ENCODE results near the gene IP6K2. TPM values are rescaled to one million over a fixed set of nuclear protein-coding genes. Genes with fewer than 3 reads are reported as not detected.
"Not testable (repeated sequence)": the region's sequence is repeated elsewhere in the genome, so short reads cannot be mapped to it uniquely, and the experiment has no call there.

Gene IP6K2
- total RNA-seq, 1 donor from 2014 or later, result 37.4 TPM

GRCh38 chr3:48756640-48757039, 39.6 kb upstream of the IP6K2 start:
- DNase-seq (ENCODE audit: low read depth) (no peak), FAIRE-seq (no peak)
- TF ChIP-seq, protein P1, sequence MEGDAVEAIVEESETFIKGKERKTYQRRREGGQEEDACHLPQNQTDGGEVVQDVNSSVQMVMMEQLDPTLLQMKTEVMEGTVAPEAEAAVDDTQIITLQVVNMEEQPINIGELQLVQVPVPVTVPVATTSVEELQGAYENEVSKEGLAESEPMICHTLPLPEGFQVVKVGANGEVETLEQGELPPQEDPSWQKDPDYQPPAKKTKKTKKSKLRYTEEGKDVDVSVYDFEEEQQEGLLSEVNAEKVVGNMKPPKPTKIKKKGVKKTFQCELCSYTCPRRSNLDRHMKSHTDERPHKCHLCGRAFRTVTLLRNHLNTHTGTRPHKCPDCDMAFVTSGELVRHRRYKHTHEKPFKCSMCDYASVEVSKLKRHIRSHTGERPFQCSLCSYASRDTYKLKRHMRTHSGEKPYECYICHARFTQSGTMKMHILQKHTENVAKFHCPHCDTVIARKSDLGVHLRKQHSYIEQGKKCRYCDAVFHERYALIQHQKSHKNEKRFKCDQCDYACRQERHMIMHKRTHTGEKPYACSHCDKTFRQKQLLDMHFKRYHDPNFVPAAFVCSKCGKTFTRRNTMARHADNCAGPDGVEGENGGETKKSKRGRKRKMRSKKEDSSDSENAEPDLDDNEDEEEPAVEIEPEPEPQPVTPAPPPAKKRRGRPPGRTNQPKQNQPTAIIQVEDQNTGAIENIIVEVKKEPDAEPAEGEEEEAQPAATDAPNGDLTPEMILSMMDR (IDR thresholded peaks at IDR 0.05; ENCODE audit: insufficient read depth, low read length, severe bottlenecking), result no peak
- peaks cover 3% of the 10 kb centered on the region for H3K36me3 ChIP-seq (ENCODE audit: control insufficient read depth, insufficient read depth, low read length)
- no peaks in the 10 kb centered on the region for H3K27me3 ChIP-seq (ENCODE audit: control insufficient read depth, insufficient read depth, low read length)
- no peak overlapping the region for H3K4me3 ChIP-seq (ENCODE audit: low read depth, low read length)

- no peak for DNase-seq (ENCODE audit: low read depth)
- TF ChIP-seq, protein P1 (IDR thresholded peaks at IDR 0.05; ENCODE audit: insufficient read depth, low read length, severe bottlenecking), result no peak
- Histone ChIP-seq H3K36me3 (ENCODE audit: control insufficient read depth, insufficient read depth, low read length) (peaks cover 1% of the 10 kb centered on the region), H3K4me3 (ENCODE audit: low read depth, low read length) (no peak overlapping the region), H3K27me3 (ENCODE audit: control insufficient read depth, insufficient read depth, low read length) (no peaks in the 10 kb centered on the region)
- FAIRE-seq, result no peak
Measured at GRCh38 chr3:48750856-48751255, 33.8 kb upstream of the IP6K2 start.

GRCh38 chr3:48748754-48749153, 31.7 kb upstream of the IP6K2 start:
- Histone ChIP-seq H3K27me3 (ENCODE audit: control insufficient read depth, insufficient read depth, low read length) (no peaks in the 10 kb centered on the region), H3K36me3 (ENCODE audit: control insufficient read depth, insufficient read depth, low read length) (peaks cover 2% of the 10 kb centered on the region), H3K4me3 (ENCODE audit: low read depth, low read length) (no peak overlapping the region)
- DNase-seq (ENCODE audit: low read depth) (no peak), FAIRE-seq (no peak)
- TF ChIP-seq, protein P1 (IDR thresholded peaks at IDR 0.05; ENCODE audit: insufficient read depth, low read length, severe bottlenecking), result no peak

DNA sequence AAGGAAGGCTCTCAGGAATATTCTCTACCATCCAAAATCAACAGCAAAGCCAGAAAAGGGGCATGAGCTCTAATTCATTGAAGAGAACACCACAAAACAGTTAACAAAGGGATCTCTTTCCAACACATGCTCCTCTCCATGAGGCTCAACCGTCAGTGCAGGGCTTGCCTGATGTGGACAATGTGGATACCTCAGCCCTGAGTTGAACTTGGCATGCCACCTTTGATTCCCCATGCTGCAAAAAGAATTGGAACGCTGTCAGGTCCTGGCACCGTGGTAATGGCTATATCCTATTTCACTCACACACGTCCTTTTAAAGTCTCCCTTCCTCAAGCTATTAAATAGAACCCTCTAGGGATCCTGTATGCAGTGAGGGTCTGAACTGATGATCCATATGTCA, 30.7 kb upstream of the IP6K2 start:
- DNase-seq (ENCODE audit: low read depth) (no peak), FAIRE-seq (no peak)
- Histone ChIP-seq H3K27me3 (ENCODE audit: control insufficient read depth, insufficient read depth, low read length) (no peaks in the 10 kb centered on the region), H3K4me3 (ENCODE audit: low read depth, low read length) (no peak overlapping the region), H3K36me3 (ENCODE audit: control insufficient read depth, insufficient read depth, low read length) (peaks cover 2% of the 10 kb centered on the region)
- TF ChIP-seq, protein P1 (IDR thresholded peaks at IDR 0.05; ENCODE audit: insufficient read depth, low read length, severe bottlenecking), result no peak

- DNase-seq (ENCODE audit: low read depth), result no peak
- Histone ChIP-seq H3K36me3 (ENCODE audit: control insufficient read depth, insufficient read depth, low read length) (peaks cover 2% of the 10 kb centered on the region), H3K27me3 (ENCODE audit: control insufficient read depth, insufficient read depth, low read length) (no peaks in the 10 kb centered on the region), H3K4me3 (ENCODE audit: low read depth, low read length) (no peak overlapping the region)
- no peak for FAIRE-seq
- TF ChIP-seq, protein P1 (IDR thresholded peaks at IDR 0.05; ENCODE audit: insufficient read depth, low read length, severe bottlenecking), result no peak
Measured at GRCh38 chr3:48747015-48747615, 30.1 kb upstream of the IP6K2 start.

- H3K36me3 ChIP-seq (ENCODE audit: control insufficient read depth, insufficient read depth, low read length), result peaks cover 2% of the 10 kb centered on the region
- H3K27me3 ChIP-seq (ENCODE audit: control insufficient read depth, insufficient read depth, low read length), result no peaks in the 10 kb centered on the region
- FAIRE-seq (no peak), DNase-seq (ENCODE audit: low read depth) (no peak)
- TF ChIP-seq, protein P1 (IDR thresholded peaks at IDR 0.05; ENCODE audit: insufficient read depth, low read length, severe bottlenecking), result no peak
- H3K4me3 ChIP-seq (ENCODE audit: low read depth, low read length), result no peak overlapping the region
Measured at GRCh38 chr3:48743773-48744172, 26.8 kb upstream of the IP6K2 start.

GRCh38 chr3:48741226-48741625, 24.2 kb upstream of the IP6K2 start:
- not testable (repeated sequence) for FAIRE-seq

More at GRCh38 chr3:48741226-48741625, 24.2 kb upstream of the IP6K2 start:
- H3K27me3 ChIP-seq (ENCODE audit: control insufficient read depth, insufficient read depth, low read length); DNase-seq (ENCODE audit: low read depth); H3K36me3 ChIP-seq (ENCODE audit: control insufficient read depth, insufficient read depth, low read length); H3K4me3 ChIP-seq (ENCODE audit: low read depth, low read length): not testable (repeated sequence)
